Fibroblast of gingiva (primary cell): ENCODE measurements around the gene TCF15.

Source experiments
- DNase-seq: peaks from one replicate; pipeline ENCODE4 v3.0.0-alpha.2; 2011; ENCODE audit warnings: low read depth

Gene TCF15

DNA sequence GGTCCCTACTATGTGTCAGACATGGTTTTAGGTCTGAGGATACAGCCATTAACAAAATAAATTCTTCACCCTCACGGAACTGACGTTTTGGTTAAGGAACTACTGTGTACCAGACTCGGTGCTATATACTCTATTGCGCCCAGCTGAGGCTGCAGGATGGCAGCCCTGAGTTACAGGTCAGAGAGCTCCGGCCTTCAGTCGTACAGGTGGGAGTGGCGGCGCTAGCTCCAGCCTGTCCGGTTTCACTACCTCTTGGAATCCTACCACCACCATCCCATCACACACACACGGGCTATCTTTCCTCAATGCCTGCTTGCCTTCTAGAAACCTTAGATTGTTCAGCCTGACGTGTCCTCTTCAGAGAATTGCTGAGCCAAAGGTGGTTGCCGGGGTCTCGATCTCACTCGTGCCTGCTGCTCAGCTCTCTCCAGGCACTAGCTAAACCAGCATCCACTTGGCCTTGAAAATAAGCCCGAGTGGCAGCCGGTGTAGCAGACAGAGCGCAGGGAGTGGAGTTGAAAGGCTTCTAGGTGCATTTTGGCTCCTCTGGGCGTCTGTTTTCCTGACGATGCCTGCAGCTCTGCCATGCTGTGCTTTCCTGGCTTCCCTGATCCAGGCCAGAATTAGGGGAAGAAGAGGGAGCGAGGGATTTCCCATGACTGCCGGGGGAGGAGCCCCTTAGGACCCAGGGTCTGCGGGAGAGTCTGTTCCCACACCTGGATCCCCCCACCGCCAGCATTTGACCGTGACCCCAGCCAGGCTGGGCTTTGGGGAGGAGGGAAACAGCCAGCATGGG lies 1.1 kb upstream of the TCF15 start:
- no peak for DNase-seq

DNA sequence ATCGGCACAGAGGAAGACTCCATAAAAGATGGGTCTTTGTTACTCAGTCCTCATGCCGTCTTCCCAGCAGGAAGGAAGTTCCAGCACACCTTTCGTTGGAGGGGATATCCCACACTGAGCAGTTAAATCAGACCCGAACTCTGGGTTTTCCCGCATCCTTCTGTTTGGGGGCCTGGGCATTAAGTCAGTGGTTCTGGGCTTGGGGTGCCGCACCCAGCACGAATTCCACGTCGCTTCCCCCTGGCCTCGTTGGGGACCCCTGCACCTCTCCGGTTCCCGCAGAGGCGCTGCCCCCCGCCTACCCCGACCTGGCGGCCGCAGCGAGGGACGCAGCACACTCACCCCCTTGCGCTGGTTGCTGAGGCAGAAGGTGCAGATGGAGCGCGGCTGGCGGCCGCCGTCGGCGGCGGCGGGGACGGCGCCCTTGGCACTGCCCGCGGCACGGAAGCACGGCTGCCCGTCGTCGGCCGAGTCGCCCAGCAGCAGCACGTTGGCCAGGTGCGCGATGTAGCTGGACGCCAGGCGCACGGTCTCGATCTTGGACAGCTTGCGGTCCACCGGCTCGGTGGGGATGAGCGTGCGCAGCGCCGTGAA lies 641 bp downstream of the TCF15 start:
- no peak for DNase-seq

DNA sequence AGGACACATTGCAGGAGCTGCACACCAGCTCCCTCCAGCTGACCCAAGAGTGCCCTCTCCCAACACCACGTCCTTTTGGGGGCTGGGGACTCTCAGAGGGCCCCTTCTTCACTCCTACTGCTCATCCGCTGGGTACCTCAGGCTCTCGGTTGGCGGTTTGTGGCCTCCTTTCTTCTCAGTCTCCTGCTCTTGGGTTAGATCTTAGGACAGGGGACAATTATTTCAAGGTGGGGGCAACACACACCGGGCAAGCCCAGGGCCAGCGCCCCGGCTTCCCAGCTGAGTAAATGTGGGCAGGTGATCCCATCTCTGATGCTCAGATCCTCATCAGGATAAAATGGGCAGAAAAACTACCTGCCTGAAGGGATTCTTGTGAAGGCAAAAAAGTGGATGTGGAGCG lies 1.1 kb downstream of the TCF15 start:
- DNase-seq = no peak

DNA sequence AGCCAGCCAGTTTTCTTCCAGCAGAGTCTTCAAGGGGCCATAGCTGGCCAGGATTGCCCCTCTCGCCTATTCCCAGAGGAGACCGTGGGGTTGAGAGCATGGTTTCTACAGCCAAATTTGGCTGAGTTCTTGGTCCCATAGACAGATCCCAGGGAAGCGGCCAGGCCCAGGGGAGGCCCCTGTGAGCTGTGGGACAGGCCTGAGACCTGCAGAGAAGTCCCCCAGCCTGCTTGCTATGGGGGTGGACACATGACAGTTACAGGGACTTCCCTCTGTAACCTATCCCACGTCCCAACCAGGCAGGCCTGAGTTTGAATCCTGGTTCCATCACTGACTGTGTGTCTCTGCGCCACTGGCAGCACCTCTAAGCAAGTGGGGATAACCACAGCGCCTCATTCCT lies 2.6 kb downstream of the TCF15 start:
- DNase-seq = no peak

DNA sequence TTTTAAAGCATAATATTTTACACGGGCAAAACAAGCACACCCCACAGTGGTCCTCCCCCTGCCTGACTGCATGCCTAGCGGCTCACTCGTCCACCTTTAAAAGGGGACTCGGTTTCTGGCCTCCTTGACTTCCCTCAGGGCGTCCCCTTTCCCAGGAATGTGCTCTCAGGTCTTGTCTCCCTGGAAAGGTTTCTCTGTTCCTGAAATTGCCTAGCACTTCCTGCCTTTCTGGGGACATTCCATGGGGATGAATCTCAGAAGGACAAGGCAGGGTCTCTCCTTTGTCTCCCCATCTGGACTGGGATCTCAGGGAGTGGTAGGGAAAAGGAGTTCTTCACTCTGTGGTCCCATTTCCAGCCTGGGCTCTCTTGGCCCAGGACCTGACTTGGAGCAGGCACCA lies 4.9 kb downstream of the TCF15 start:
- DNase-seq = no peak

DNA sequence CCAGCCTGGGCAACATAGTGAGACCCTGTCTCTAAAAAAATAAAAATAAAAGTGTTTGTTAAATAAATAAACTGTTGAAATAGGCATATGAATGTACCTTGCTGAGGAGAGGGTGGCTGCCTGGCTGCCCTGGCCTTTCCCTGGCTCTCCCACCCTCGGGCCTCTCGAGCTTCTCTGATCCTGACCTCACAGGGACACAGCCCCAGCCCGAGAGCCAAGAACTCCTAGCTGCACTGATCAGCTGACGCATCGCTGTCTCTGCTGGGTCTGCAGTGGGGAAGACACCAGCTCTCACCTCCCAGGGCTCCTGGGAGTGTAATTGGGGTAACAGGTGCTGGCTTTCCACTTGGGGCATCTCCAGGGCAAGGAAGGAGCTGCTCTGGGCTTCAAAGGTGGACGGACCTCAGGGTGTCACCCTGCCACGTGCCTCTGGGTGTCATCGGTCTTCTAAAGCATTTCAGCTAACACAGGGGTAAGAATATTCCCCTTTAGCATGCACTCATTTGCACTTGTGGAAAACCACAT lies 6.9 kb downstream of the TCF15 start:
- DNase-seq = no peak

DNA sequence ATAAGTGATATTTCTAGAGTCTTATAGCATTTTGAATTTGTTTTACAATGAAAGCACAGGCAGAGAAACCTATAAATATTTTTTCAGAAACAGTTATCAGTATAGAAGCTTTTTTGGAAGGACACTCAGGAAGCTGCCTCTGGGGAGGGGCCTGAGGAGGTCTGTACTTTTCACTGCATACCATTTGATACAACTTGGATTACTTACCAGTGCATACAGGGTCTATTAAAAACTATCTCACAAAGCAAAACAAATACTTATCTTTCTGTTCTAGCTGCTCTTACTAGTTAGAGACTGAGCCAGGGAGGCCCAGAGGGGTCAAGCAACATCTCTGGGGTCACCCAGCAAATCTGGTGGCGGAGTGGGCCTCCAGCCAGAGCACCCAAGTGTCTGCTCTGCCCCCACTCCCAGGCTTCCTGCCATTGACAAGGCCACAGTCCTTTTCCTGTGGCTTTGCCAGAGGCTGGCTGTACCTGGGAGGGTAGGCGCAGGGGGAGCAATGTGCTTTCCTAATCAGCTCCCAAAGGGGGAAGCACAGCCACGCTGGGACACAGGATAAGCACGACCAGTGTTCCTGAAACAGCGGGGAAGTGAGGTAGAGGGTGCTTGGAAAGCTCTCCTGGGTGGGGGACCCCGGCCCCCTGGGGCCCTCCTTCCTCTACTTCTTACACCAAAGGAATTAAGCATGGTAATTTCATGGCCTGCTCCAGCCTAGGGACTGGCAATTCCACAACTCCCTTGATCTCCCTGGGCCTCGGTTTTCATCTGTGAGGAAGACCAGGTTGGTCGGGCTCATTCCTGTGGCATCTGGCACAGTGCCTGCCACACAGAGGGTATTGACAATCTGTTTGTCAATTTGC lies 7.8 kb downstream of the TCF15 start:
- DNase-seq = no peak

DNA sequence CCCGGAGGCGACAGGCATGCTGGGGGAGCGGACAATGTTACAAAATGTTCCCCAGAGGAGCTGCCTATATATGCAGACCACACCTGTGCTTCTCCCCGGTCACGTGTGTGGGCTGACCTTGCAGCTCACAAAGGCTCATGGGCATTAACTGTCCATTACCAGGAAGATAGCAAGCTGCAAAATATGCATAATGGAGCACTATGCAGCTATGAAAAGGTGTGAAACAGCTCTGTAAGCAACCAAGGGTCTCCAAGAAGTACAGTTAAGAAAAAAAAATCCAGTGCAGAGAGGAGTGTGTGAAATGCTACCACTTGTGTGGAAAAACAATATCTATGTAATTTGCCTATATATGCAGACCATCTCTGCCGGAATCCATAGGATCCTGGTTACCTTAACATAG lies 9.4 kb downstream of the TCF15 start:
- DNase-seq = no peak

DNA sequence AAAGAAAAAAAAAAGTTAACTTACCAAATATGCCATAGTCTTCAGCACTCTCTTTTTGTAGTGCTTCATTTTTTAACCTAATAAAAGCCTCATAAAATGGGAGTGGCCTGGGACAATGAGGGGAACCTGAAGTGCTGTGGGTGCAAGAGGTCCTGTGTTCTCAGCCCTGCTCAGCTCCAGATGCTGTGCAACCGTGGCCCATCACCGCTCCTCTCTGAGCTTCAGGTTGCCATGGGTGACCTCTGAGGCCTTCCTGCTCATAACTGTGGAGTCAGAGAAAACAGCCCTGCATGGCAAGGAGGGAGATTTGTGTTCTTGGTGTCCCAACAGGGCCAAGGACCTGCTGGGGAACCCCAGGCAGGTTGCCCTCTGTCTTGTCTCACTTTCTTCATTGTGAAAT lies 10.0 kb downstream of the TCF15 start:
- no peak for DNase-seq

DNA sequence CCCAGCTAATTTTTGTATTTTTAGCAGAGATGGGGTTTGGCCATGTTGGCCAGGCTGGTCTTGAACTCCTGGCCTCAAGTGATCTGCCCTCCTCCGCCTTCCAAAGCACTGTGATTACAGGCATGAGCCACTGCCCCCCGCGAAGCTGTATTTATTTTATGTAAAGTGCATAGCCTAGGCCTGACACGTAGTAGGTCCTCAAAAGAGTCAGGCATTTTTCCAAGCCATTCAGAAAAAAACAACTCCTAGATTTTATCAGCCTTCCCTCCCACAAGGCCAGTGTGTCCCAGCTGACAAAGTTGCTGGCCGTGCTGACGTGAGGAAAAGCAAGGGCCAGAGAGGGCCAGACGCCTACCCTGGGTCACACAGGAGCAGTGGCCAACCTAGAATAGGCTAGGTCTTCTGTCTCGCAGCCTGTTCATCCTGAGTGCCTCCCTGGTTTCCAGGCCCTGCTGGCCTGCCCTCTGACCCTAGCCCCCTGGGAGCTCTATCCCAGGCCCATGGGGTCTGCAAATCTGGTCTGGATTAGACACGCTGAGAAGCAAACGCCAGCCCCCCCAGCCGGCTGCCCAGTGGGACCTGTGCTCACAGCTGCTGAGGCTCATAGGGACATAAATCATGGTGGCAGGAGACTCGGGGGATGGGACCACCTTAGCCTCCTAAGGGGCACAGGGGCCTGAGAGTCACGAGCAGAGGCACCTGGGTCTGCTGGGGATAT lies 11.8 kb downstream of the TCF15 start:
- no peak for DNase-seq

DNA sequence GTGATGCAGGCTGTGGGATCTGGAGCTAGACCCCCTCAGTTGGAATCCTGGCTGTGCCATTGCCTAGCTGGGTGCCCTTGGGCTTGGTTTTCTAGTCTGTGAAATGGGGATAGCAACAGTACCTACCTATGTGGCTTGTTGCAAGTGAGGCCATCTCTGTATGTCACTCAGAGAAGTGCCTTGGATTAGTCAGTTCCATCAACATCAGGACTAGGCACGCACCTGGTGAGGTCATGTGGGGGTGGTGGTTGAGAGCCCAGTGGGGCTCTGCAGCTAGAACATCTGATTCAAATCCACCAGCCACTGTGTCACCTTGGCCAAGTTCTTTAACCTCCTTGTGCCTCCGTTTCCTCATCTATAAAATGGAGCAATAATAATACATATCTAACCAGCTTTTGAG lies 12.5 kb downstream of the TCF15 start:
- DNase-seq = no peak

DNA sequence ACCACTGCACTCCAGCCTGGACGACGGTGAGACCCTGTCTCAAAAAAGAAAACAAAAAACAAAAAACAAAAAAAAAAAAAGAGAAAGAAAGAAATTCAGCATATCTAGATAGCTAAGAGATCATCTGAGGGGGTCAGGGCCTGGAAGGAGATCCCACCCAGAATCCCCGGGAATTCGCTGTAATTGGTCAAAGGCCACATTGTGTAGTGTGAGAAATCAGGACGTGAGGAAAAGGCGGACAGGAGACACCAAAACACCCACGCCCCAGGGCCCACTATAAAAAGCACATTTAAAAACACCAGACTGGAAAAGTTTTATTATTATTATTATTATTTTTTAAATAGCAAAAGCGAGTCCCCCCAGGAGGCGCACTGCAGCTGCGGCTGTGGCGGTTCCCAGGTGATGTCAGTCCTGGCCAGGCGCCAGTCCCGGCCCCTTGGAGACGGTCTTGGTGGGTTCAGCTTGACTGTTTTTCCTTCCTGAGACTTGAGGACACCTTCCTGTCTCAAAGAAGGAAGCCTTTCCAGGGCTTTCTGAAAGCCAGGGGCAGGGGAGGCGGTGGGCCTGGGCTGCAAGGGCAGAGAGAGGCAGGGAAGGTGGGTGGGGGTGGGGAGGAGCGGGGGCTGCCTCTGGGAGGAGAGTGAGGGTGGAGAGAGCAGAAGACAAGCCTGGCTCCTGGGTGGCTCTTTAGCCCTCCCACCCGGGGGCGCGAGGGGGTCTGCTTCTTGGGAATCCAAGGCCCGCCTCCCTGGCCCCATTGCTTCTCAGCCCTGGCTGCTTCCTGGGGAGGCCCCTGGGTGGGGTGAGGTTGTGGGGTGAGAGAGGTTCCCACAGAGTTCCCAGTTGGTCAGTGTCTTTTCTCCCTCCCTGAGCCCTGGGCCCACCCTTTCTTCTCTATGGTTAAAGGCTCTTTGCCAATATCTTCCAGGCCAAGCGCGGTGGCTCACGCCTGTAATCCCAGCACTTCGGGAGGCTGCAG lies 14.5 kb downstream of the TCF15 start:
- DNase-seq = no peak

DNA sequence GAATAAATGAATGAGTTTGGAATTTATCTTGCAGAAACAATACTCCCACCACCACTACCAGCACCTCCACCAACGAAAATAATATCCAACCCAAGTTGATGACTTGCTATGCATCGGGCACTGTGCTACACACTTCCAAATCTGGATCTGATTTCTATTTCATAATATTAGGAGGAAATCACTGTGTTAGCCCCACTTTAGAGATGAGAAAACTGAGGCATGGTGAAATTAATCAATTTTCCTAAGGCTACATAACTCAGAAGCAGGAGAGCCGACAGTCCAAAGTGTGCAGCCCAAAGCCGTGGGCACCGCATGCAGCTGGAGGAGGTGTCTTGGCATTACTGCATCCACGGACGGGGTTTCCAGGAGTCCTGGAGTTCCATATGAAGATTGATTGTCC lies 17.6 kb downstream of the TCF15 start:
- no peak for DNase-seq

DNA sequence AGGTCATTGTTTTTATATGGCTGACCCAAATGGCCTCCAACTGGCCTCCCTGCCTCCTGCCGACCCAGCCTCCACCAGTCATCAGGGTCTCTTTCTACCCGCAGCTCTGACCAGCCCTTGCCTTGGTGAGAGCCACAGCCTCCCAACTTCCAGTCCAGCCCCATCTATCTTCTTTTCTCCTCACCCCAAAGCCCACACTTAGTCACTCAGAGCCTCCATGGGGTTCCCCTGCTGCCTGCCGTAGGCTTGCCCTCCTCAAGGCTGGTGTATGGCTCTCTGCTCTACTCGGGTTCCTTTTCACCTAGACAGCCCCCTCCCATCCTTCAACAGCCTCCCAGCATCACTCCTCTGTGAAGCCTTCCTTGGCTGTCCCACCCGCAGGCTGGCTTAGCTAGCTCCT lies 18.2 kb downstream of the TCF15 start:
- no peak for DNase-seq

DNA sequence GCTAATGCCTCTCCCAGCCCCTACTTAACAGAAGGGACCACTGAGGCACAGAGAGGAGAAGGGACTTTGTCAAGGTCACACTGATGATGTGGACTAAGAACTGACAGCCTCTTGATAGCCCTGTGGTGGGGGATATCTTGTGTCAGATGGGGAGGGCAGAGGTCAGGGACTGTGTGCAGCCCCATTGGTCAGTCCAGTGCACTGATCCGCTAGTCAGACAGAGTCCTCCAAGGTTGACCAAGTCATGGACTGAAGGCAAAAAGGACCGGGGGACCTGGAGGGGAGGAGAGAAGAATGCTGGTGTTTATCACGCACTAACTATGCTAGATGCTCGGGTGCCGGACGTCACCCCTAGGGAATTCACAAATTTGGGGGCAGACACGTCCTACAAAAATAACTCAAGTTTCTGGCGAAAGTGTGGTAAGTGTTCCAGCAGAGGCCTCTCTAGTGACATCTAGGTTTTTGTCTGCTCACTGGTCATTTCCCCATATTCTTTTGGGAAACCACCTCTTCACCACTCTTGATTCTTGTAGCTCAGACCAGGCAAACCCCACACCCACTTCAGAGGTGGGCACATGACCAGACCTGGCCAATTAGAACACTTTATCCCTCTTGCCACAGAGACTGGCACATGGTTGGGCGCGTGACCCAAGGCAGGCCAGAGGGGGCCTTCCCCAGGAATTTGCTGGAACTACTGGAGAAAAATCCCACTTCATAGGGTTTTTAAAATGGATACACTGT lies 21.0 kb downstream of the TCF15 start:
- DNase-seq = no peak

DNA sequence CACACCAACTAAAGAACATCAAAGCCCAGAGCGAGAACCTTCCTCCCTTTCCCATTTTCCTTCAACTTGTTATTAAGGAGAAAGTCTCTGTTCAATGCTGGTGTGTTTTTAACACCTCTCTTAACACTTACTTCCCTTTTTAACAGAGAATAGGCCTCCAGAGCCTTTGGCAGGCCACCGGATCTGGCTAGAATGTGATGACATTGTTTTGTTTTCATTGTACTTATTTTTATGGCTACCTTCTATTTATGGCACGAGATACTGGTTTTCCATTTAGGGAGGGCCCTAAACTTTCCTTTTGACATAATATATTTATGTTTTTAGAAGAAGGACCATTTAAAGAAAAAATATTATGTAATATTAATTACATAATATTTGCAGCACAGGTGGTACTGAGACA lies 21.6 kb downstream of the TCF15 start:
- no peak for DNase-seq

DNA sequence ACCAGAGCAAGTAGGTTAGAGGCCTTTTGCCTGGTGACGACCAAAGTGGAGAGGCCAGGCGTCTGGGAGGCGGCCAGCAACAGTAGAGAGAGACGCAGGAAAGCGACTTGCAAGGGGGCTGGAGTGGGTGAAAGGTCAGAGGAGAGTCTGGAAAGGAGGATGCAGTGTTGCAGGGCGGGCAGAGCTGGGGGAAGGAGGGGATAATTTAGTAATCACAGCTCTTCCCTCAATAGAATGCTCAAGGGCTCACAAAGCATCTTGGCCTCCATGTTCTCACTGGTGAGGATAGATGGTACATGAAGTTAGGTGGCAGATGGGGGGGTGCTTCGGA lies 25.2 kb downstream of the TCF15 start:
- no peak for DNase-seq

DNA sequence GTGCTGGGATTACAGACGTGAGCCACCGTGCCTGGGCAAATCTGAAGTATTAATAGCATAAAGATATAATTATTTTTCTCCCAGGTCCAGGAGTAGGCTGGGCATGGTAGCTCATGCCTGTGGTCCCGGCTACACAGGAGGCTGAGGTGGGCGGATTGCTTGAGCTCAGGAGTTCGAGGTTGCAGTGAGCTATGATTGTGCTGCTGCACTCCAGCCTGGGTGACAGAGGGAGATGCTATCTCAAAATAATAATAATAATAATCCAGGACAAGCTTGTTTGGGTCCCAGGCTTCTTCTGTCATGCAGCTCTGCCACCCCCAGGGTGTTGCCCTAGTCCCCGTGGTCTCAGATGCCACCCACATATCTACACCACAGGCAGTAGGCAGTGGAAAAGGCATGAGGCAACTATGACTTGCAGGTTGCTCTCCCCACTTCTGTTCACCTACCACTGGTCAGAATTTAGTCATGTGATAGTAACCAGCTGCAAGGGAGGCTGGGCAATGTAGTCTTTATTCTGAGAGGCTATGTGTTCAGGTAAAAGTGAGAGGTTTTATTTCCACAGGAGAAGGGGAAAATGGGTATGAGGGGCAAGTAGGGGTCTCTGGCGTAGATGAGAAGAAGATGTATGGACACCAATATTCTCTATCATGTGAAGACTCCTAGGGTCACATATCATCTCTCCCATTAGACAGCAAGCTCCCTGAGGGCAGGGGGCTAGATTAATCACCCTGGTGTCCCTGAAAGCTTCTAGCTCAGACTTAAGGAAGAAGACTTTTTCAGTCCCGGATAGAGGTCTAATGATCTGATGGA lies 25.7 kb downstream of the TCF15 start:
- DNase-seq = no peak

DNA sequence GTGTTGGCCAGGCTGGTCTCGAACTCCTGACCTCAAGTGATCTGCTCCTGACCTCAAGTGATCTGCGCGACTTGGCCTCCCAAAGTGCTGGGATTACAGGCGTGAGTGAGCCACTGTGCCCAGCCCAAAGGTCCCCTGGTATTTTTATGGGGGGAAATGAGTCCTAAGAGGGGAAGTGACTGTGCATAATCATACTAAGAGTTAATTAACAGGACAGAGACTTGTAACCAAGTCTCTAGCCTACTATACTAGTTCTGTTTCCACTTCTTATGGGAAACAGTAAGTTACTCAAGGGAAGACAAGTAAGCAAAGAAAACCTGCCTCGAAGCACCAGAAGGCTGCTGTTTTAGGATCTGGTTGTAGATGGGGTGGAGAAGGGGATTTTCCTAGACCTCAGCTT lies 27.9 kb downstream of the TCF15 start:
- DNase-seq = no peak
